ENCODE measurements around the gene UNG. TPM values are rescaled to one million over a fixed set of nuclear protein-coding genes. Genes with fewer than 3 reads are reported as not detected.

UNG gene
- total RNA-seq, 8 experiments from 2014 or later: 16.1 to 68.6 (median 30.8) TPM

- peak; percentile 64 to 74 (median 66) for ATAC-seq (replicated peaks in 6 of 8)
- 4 to 96% (median 21%) methylated on average over 1 to 20 of the region's 45 CpGs; no CpG with 5 or more reads in 2 of the 10 experiments for WGBS, 10 experiments
- peak within 1 kb of the TSS; percentile 75 to 84 for H3K27ac ChIP-seq
- in situ Hi-C loops (cut with MboI; ENCODE audit: low pct_unique_long_range_greater_than_20kb in 2 of 9, low sequenced_read_pairs in 9 of 9, unreplicated experiment in 9 of 9): loop anchor here in 2 of 9 experiments (25.0 kb wide), 3 partner anchors 231 to 456 kb away; partner anchors contain the start of genes SELPLG (in 1 of the 2) and SSH1 (in 1 of the 2)
- H3K4me3 ChIP-seq: peak within 1 kb of the TSS; percentile 44 to 61 (median 53)
- H3K4me1 ChIP-seq (replicated peaks in 1 of 2): peaks cover 15% of the 10 kb centered on the region in 2 donors
These were observed 4.1 kb upstream of the UNG start, which contains the start of gene ALKBH2 for GRCh38 chr12:109093022-109093918. TSS of gene ALKBH2 (minus strand) at chr12:109093472. CDS start at chr12:109092786, 686 bp downstream.

- no peak for ATAC-seq (replicated peaks in 6 of 8)
- in situ Hi-C loops (cut with MboI; ENCODE audit: low pct_unique_long_range_greater_than_20kb in 2 of 9, low sequenced_read_pairs in 9 of 9, unreplicated experiment in 9 of 9): loop anchor here in 2 of 9 experiments (25.0 kb wide), 3 partner anchors 235 to 460 kb away; partner anchors contain the start of genes SELPLG (in 1 of the 2) and SSH1 (in 1 of the 2)
These were observed 310 bp upstream of the UNG start for GRCh38 chr12:109097140-109097434.

GRCh38 chr12:109098183-109098604 lies 797 bp downstream of the UNG start:
- in situ Hi-C loops (cut with MboI; ENCODE audit: low pct_unique_long_range_greater_than_20kb in 2 of 9, low sequenced_read_pairs in 9 of 9, unreplicated experiment in 9 of 9): loop anchor here in 2 of 9 experiments (25.0 kb wide), 3 partner anchors 236 to 461 kb away; partner anchors contain the start of genes SELPLG (in 1 of the 2) and SSH1 (in 1 of the 2)
- peak overlapping the region; percentile 78 to 91 (median 83) for H3K4me3 ChIP-seq
- peak overlapping the region; percentile 75 for H3K27ac ChIP-seq
- H3K4me1 ChIP-seq (replicated peaks in 1 of 2): peaks cover 4% of the 10 kb centered on the region in 2 donors
- ATAC-seq (replicated peaks in 6 of 8): peak; percentile 49 to 71 (median 63)
- 5% methylated on average over 12 of the region's 32 CpGs; no CpG with 5 or more reads in 9 of the 10 experiments for WGBS, 10 experiments

More at GRCh38 chr12:109097140-109097434, 310 bp upstream of the UNG start:
- 40% methylated on average over 2 to 3 of the region's 11 CpGs; no CpG with 5 or more reads in 8 of the 10 experiments for WGBS, 10 experiments
- Histone ChIP-seq H3K27ac (peak overlapping the region in 1 of 2 donors; percentile 72), H3K4me1 (replicated peaks in 1 of 2) (peaks cover 11% of the 10 kb centered on the region in 2 donors), H3K4me3 (peak overlapping the region; percentile 36 to 91 (median 83))

- H3K27ac ChIP-seq: peak overlapping the region; percentile 75
- in situ Hi-C loops (cut with MboI; ENCODE audit: low pct_unique_long_range_greater_than_20kb in 2 of 9, low sequenced_read_pairs in 9 of 9, unreplicated experiment in 9 of 9): loop anchor here in 2 of 9 experiments (25.0 kb wide), 3 partner anchors 236 to 461 kb away; partner anchors contain the start of genes SELPLG (in 1 of the 2) and SSH1 (in 1 of the 2)
- peaks cover 4% of the 10 kb centered on the region in 2 donors for H3K4me1 ChIP-seq (replicated peaks in 1 of 2)
- peak overlapping the region; percentile 78 to 91 (median 83) for H3K4me3 ChIP-seq
- ATAC-seq (replicated peaks in 6 of 8): peak in 1 of 8 experiments; percentile 1
- WGBS, 10 experiments: 0 to 30% (median 4%) methylated on average over 1 to 7 of the region's 8 CpGs; no CpG with 5 or more reads in 1 of the 10 experiments
These were observed 1.3 kb downstream of the UNG start for GRCh38 chr12:109098651-109099050.

- WGBS, 10 experiments: 16 to 97% (median 85%) methylated on average over 3 to 10 of the region's 12 CpGs; no CpG with 5 or more reads in 1 of the 10 experiments
- no peak for ATAC-seq (replicated peaks in 6 of 8)
- Histone ChIP-seq H3K4me1 (replicated peaks in 1 of 2) (peaks cover 4% of the 10 kb centered on the region in 2 donors), H3K27ac (no peak overlapping the region), H3K4me3 (peak overlapping the region in 3 of 5 donors; percentile 78 to 83 (median 80))
- in situ Hi-C loops (cut with MboI; ENCODE audit: low pct_unique_long_range_greater_than_20kb in 2 of 9, low sequenced_read_pairs in 9 of 9, unreplicated experiment in 9 of 9): loop anchor here in 4 of 9 experiments (25.0 kb wide), 4 partner anchors 237 to 462 kb away; partner anchors contain the start of genes SELPLG (in 1 of the 4) and SSH1 (in 1 of the 4)
These were observed 2.1 kb downstream of the UNG start for GRCh38 chr12:109099431-109100020.

GRCh38 chr12:109100741-109101140 lies 3.3 kb downstream of the UNG start:
- H3K27ac ChIP-seq: no peak overlapping the region
- H3K4me3 ChIP-seq: no peak overlapping the region
- peaks cover 4% of the 10 kb centered on the region in 2 donors for H3K4me1 ChIP-seq (replicated peaks in 1 of 2)
- in situ Hi-C loops (cut with MboI; ENCODE audit: low pct_unique_long_range_greater_than_20kb in 2 of 9, low sequenced_read_pairs in 9 of 9, unreplicated experiment in 9 of 9): loop anchor here in 3 of 9 experiments (25.0 kb wide), 1 partner anchor 287 kb away; no protein-coding TSS in a partner anchor
- ATAC-seq (replicated peaks in 6 of 8): no peak
- 82 to 100% (median 99%) methylated on average over 1 to 4 of the region's 4 CpGs; no CpG with 5 or more reads in 4 of the 10 experiments for WGBS, 10 experiments

- Histone ChIP-seq H3K27ac (no peak overlapping the region), H3K4me1 (replicated peaks in 1 of 2) (peaks cover 4% of the 10 kb centered on the region in 2 donors), H3K4me3 (no peak overlapping the region)
- 10 to 100% (median 87%) methylated on average over 1 to 3 of the region's 3 CpGs for WGBS, 10 experiments
- in situ Hi-C loops (cut with MboI; ENCODE audit: low pct_unique_long_range_greater_than_20kb in 2 of 9, low sequenced_read_pairs in 9 of 9, unreplicated experiment in 9 of 9): loop anchor here in 3 of 9 experiments (25.0 kb wide), 1 partner anchor 285 kb away; no protein-coding TSS in a partner anchor
- no peak for ATAC-seq (replicated peaks in 6 of 8)
These were observed 5.1 kb downstream of the UNG start for GRCh38 chr12:109102491-109102890.

GRCh38 chr12:109105176-109105575 lies 7.8 kb downstream of the UNG start:
- H3K4me3 ChIP-seq: no peak overlapping the region
- no peak for ATAC-seq (replicated peaks in 6 of 8)
- peaks cover 0 to under 1% of the 10 kb centered on the region in 2 donors for H3K4me1 ChIP-seq (replicated peaks in 1 of 2)
- 88 to 100% (median 100%) methylated on average over 1 to 5 of the region's 5 CpGs; no CpG with 5 or more reads in 3 of the 10 experiments for WGBS, 10 experiments
- no peak overlapping the region for H3K27ac ChIP-seq
- in situ Hi-C loops (cut with MboI; ENCODE audit: low pct_unique_long_range_greater_than_20kb in 2 of 9, low sequenced_read_pairs in 9 of 9, unreplicated experiment in 9 of 9): loop anchor here in 3 of 9 experiments (25.0 kb wide), 1 partner anchor 282 kb away; no protein-coding TSS in a partner anchor

- in situ Hi-C loops (cut with MboI; ENCODE audit: low pct_unique_long_range_greater_than_20kb in 2 of 9, low sequenced_read_pairs in 9 of 9, unreplicated experiment in 9 of 9): loop anchor here in 4 of 9 experiments (10.0 to 25.0 kb wide), 2 partner anchors 275 to 277 kb away; no protein-coding TSS in a partner anchor
- Histone ChIP-seq H3K4me3 (no peak overlapping the region), H3K27ac (peak overlapping the region in 1 of 2 donors; percentile 4), H3K4me1 (replicated peaks in 1 of 2) (peaks cover 4 to 18% of the 10 kb centered on the region in 2 donors)
- 50 to 100% (median 88%) methylated on average over 1 to 6 of the region's 6 CpGs; no CpG with 5 or more reads in 2 of the 10 experiments for WGBS, 10 experiments
- no peak for ATAC-seq (replicated peaks in 6 of 8)
These were observed 12.5 kb downstream of the UNG start for GRCh38 chr12:109109746-109110350.

- 0 to 30% (median 19%) methylated on average over 1 to 7 of the region's 28 CpGs; no CpG with 5 or more reads in 6 of the 10 experiments for WGBS, 10 experiments
- peak; percentile 81 to 96 (median 94) for ATAC-seq (replicated peaks in 6 of 8)
- Histone ChIP-seq H3K4me3 (peak overlapping the region; percentile 11 to 47 (median 28)), H3K27ac (peak overlapping the region; percentile 62 to 89), H3K4me1 (replicated peaks in 1 of 2) (peaks cover 4 to 24% of the 10 kb centered on the region in 2 donors)
- in situ Hi-C loops (cut with MboI; ENCODE audit: low pct_unique_long_range_greater_than_20kb in 2 of 9, low sequenced_read_pairs in 9 of 9, unreplicated experiment in 9 of 9): loop anchor here in 4 of 9 experiments (10.0 to 25.0 kb wide), 2 partner anchors 274 to 276 kb away; no protein-coding TSS in a partner anchor
These were observed 13.6 kb downstream of the UNG start for GRCh38 chr12:109110988-109111495.

GRCh38 chr12:109112720-109113465 lies 15.5 kb downstream of the UNG start:
- peak in 1 of 8 experiments; percentile 29 for ATAC-seq (replicated peaks in 6 of 8)
- Histone ChIP-seq H3K4me1 (replicated peaks in 1 of 2) (peaks cover 7 to 31% of the 10 kb centered on the region in 2 donors), H3K4me3 (no peak overlapping the region), H3K27ac (no peak overlapping the region)
- in situ Hi-C loops (cut with MboI; ENCODE audit: low pct_unique_long_range_greater_than_20kb in 2 of 9, low sequenced_read_pairs in 9 of 9, unreplicated experiment in 9 of 9): loop anchor here in 4 of 9 experiments (10.0 to 25.0 kb wide), 2 partner anchors 272 to 274 kb away; no protein-coding TSS in a partner anchor
- 60 to 100% (median 86%) methylated on average over 1 to 11 of the region's 11 CpGs; no CpG with 5 or more reads in 1 of the 10 experiments for WGBS, 10 experiments

Data from motor neuron (in vitro differentiated cells).